ENCODE data around the gene GP1BB. TPM values are rescaled to one million over a fixed set of nuclear protein-coding genes. Genes with fewer than 3 reads are reported as not detected.

Gene GP1BB
- total RNA-seq, 1 experiment from 2014 or later = 4.3 TPM

- no peak for TF ChIP-seq AFF4 (CRISPR knock-in tag; IDR thresholded peaks at IDR 0.05; ENCODE audit: borderline replicate concordance)
- no peak for TF ChIP-seq ZNF396 (CRISPR knock-in tag; IDR thresholded peaks at IDR 0.05; ENCODE audit: borderline replicate concordance)
- no peak for TF ChIP-seq ARID4B (CRISPR knock-in tag; IDR thresholded peaks at IDR 0.05; ENCODE audit: borderline replicate concordance)
- no peak for TF ChIP-seq JAZF1 (CRISPR knock-in tag; IDR thresholded peaks at IDR 0.05)
- TF ChIP-seq IRF1 (CRISPR knock-in tag; IDR thresholded peaks at IDR 0.05) = no peak
- no peak for TF ChIP-seq FOXP1 (CRISPR knock-in tag; IDR thresholded peaks at IDR 0.05; ENCODE audit: borderline replicate concordance)
- TF ChIP-seq SP1 (CRISPR knock-in tag; conservative IDR thresholded peaks at IDR 0.05) = no peak
- no peak for TF ChIP-seq E2F4 (CRISPR knock-in tag; IDR thresholded peaks at IDR 0.05; ENCODE audit: borderline replicate concordance, low read depth)
- no peak for TF ChIP-seq ESRRA (CRISPR knock-in tag; IDR thresholded peaks at IDR 0.05; ENCODE audit: borderline replicate concordance)
- no peak for TF ChIP-seq PREB (CRISPR knock-in tag; IDR thresholded peaks at IDR 0.05; ENCODE audit: borderline replicate concordance)
- no peak for TF ChIP-seq ATF1 (CRISPR knock-in tag; IDR thresholded peaks at IDR 0.05)
- no peak for TF ChIP-seq ZMAT4 (CRISPR knock-in tag; IDR thresholded peaks at IDR 0.05)
- no peak for TF ChIP-seq PRRX2 (CRISPR knock-in tag; IDR thresholded peaks at IDR 0.05)
- ChIA-PET CTCF (interaction anchor here (0.5 to 5.3 kb wide), 38 partner anchors 9 to 287 kb away, joined by 3 to 70 read pairs (median 6); partner anchors contain the start of genes GP1BB and SEPTIN5), POLR2A (no interaction called here)
- H3K4me1 Mint-ChIP-seq = peaks cover 11% of the 10 kb centered on the region
- peaks cover 22% of the 10 kb centered on the region; the same call in 1 of the 2 replicates for H3K9me3 Mint-ChIP-seq
- ATAC-seq = peak; percentile 49
- H3K4me3 Mint-ChIP-seq = no peak overlapping the region
- H3K27me3 Mint-ChIP-seq (ENCODE audit: low read depth) = peaks cover 4% of the 10 kb centered on the region
- H3K36me3 Mint-ChIP-seq = no peaks in the 10 kb centered on the region
- no peak for DNase-seq (ENCODE audit: low spot score)
- H3K27ac Mint-ChIP-seq = no peak overlapping the region
These were observed 44.3 kb upstream of the GP1BB start for GRCh38 chr22:19678949-19679521.

Data from WTC11 (cell line).